HG02884 (cell line): ENCODE data around the gene RMDN2.

Experiments
- ATAC-seq: cut with Tn5 transposase; IDR thresholded peaks from one replicate; pipeline ENCODE4 v1.9.1; 2021; ENCODE audit warnings: mild to moderate bottlenecking, moderate library complexity; ENCODE audit not compliant: unreplicated experiment

The RMDN2 gene, protein sequence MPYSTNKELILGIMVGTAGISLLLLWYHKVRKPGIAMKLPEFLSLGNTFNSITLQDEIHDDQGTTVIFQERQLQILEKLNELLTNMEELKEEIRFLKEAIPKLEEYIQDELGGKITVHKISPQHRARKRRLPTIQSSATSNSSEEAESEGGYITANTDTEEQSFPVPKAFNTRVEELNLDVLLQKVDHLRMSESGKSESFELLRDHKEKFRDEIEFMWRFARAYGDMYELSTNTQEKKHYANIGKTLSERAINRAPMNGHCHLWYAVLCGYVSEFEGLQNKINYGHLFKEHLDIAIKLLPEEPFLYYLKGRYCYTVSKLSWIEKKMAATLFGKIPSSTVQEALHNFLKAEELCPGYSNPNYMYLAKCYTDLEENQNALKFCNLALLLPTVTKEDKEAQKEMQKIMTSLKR

DNA sequence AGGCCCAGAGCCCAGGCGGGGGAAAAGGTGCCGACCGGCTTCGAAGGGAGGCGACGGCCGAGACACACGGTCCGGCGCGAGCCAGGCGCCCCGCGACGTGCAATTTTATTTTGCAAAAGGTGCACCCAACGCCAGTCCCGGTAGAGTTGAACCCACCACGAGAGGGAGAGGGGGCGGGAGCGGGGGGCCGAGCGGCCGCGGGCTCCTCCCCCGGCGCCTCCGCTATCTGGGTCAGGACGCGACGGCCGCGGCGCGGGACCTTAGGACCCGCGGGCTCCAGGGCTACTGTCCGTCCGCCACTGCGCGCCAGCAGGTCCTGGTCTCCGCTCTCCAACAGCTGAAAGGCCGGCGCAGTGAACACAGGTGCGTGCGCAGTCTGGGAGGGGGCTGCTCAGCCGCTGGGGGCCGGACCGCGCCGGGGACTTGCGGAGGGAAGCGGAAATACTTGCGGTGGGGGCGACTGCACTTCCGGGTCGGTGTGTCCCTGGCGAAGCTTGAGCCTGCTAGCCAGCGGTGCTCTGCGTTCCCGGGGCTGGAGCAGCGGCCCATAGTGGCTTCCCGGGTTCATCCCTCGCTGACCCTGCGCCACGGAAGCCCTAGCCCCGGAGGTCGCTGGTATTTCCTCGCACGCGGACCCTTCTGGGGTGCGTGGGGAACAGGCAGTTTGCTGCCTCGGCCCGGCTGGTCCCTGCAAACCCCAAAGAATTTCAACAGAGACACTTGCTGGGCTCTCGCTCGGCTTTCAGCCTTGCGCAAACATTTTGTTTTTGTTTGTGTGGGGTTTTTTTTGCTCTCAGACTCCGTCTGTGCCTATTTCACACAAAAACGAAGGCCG is at the start of gene RMDN2:
Gene RMDN2 (plus strand): TSS at position 225 of the 835 bp plus-strand sequence. CDS start 3,991 bp downstream, outside the sequence.
- peak; percentile 87 for ATAC-seq

DNA sequence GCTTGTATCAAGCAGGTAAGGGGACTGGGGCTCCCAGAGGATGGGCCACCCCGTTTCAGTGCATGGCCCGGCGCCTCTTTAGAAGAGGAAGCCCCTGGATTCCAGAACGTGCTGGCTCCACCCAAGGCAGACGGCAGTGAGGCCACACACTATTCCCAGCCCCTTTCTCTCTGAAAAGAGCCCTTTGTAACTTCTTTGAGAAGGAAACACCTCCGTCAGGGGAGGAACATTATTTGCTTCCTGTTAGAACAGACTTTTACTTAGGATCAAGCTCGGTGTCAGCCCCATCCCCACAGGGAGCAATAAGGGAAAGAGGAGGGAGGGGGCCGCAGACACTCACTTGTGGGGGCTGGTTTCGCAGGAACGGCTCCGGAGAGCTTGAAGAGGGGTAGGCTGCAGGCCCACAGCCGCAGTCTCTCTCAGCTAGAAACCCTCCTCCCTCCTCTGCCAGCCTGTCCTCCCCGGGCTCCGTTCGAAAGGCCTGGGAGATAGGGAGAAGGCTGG is 49.6 kb upstream of the RMDN2 start:
- ATAC-seq, result no peak

DNA sequence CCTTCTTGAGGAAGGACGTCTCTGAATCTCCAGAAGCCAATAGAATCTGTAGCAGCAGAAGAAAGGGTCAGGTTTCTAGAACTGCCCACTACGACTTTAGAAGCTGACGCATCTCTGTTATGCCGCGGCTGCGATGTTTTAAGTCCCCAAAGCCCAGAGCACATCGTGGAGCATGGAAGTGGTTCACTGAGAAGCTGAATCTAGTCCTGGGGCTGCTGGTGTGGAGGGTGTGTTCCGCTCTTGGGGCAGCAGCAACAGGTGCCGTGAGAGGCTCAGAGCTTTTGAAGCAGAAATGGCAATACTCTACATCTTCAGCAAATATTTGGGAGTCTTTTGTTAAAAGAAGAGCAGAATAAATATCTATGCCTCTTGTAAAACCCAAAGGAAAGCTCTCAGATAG is 48.9 kb upstream of the RMDN2 start:
- no peak for ATAC-seq

DNA sequence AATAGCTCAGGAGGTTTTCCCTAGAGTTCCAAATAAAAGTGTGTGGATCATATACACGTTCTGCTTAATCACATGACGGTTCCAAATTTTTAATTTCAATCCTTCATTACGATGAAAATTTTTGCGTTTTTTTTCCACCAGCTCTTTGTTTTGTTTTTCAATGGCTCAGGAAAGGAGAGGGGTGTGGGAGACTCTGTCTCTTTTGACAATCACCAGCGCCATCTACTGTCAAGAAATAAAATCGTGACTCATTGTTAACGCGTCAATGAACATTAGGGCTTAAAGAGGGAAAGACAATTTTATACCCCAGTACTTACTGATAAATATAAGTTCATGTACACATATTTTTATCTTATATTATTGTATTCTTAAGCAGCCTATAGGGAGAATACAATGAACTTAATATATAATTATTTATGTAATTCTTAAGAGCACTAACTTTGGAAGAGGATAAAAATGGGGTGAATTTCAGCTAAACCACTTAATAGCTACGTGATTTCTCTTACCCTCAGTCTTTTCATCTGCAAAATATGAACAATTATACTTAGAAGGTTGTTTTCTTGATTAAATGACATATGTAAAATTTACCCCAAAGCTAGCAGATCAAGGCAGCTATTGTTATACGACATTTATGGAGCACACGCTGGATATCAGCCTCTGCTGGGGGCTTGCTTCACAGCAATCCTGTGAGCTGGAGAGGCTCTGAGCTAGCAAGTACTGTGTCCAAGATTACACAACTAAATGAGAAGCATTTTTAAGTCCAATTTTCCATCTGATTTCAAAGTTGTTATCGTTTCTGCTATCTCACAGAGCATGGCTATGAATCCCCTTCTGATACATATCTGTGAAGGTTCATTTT is 47.4 kb upstream of the RMDN2 start:
- no peak for ATAC-seq

DNA sequence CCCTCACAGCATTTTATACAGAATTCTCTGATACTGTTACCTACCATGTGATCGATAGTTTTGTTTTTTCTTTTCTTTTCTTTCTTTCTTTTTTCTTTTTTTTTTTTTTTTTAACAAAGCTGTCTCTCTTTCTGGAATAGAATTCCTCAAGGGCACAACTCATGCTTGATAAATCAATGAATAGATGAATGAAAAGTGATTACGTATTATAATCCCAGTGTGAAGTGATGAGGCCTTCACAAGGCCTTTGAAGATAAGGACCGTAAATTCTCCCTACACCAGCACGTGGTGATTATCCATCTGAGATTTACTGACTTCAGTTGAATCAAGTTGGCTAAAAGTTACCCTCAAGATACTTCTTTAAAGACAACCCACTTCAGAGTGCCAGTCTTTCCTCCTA is 46.6 kb upstream of the RMDN2 start:
- ATAC-seq, result no peak

DNA sequence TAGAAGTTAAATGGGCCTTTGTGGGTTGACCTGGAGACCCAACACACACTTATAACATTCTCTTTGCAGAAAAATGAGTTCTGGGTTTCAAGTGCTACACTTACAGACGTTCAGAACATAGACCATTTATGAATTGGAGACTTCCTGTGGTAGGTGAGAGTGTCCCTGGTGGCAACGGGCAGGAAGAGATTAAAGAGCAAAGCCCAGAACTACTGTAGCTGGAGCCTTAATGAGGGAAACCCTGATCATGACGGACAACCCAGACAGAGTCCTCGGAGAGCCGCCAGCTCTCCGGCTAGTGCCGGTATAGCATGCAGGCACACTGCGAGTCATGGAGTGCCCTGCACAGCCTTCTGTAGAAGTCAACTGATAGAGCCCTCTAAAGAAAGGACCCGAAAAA is 44.5 kb upstream of the RMDN2 start:
- ATAC-seq, result no peak

DNA sequence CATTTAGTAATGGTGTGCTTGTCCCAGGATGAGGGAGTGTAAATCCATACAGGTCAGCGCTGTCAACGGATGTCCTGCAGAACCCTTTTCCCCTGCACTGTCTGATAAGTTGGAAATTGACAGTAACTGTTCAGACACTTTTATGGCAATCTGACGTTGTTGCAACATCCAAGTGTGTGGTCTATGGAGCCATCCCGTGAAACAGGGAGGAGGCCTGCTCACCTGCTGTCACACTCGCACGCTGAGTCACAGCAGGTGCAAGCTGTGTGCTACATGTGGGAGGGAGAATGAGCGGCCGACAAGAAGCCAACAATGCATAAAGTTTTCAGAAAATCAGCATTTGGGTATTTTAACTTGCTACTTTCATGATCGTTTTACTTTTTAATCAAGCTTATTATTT is 43.7 kb upstream of the RMDN2 start:
- ATAC-seq, result no peak

DNA sequence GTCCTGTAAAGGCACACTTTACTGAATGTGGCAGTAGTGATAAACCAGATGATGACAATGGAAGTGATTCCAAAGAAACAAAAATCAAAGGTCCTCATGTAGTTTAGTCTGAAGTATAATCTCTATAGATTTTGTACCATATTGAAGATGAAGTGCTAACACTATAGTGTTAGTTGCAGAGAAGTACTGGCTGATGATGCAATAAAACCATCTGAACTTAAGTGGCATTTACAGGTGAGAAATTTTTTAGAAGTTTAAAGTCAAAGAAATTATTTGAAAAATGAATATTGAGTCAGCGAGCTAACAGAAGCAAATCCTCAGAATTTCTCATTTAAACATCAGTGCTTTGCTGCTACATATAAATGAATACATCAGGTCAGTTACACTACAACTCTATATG is 43.1 kb upstream of the RMDN2 start:
- ATAC-seq, result no peak

DNA sequence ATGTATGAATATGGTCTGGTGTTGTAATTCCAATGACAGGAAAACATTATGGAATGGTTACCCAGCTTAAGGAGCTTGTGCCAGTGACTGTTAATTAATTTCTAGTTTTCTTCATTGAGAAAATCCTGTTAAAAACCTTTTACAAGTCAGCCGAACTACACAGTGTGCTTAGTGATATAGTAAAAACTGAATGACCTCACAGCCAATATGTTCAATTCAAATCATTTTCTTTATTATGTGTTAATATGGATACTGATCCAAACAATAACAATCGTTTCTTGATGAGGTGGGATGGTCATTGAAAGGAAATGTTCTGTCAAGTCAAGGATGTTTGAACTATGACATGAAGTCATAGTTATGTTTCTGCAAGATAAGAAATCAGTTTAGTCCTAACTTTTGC is 41.6 kb upstream of the RMDN2 start:
- no peak for ATAC-seq

DNA sequence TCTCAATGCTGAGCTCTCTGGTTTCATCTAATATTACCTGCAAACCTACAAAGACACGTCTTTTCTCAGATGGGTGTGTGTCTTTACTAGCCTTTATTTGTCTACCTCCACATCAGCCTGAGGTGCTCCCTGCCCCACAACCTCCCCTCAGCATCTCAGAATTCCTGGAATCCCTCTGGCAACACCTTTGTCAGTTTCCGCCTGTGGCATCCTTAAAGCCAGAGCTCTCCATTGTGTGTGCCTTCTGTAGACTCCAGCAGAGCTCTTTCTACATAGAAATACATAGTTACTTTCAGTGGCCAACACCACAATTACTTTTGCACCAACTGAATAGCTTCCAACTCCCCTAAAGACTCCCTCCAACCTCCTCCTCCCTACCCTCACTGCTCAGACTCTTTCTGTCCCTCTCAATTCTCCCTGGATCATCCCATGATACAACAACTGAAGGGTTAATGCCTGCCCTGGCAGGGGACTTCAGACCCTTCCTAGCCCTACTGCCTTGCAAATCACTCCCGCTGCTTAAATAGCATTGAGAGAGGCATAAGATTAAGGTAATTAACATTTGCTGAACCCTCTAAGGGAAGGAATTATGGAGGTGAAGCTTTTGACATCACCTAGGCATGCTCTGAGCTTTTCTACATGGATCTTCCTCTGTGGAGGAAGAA is 39.6 kb upstream of the RMDN2 start:
- ATAC-seq, result no peak

DNA sequence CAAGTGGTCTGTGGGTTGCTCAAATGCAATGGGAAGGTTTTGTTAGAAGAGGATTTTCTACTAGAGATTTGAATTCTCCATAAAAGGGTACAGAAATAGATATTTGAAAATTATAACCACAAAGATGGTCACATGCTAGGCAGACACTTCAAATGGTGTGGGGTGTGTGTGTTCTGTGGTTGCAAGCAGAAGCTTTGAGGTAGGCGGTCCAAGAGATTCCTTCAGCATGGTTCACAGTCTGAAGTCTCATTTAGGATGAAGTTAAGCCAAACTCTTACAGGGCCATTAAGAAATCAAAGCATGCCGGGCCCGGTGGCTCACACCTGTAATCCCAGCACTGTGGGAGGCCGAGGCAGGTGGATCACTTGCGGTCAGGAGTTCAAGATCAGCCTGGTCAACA is 38.3 kb upstream of the RMDN2 start:
- ATAC-seq, result no peak

DNA sequence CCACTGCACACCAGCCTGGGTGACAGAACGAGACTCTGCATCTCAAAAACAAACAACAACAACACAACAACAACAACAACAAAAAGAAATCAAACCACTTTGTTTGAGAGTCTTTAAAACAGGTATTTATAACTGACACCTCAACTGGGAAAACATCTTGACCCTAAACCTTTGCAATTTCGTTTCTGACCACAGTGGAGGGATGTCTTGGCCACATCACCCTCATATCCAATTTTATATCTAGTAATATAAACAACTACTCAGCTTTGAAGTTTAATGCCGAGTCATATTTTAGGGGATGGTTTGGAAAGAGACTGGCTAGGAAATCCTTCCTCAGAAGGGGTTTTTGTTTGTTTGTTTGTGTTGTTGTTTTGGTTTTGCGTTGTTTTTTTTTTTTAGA is 37.8 kb upstream of the RMDN2 start:
- no peak for ATAC-seq

DNA sequence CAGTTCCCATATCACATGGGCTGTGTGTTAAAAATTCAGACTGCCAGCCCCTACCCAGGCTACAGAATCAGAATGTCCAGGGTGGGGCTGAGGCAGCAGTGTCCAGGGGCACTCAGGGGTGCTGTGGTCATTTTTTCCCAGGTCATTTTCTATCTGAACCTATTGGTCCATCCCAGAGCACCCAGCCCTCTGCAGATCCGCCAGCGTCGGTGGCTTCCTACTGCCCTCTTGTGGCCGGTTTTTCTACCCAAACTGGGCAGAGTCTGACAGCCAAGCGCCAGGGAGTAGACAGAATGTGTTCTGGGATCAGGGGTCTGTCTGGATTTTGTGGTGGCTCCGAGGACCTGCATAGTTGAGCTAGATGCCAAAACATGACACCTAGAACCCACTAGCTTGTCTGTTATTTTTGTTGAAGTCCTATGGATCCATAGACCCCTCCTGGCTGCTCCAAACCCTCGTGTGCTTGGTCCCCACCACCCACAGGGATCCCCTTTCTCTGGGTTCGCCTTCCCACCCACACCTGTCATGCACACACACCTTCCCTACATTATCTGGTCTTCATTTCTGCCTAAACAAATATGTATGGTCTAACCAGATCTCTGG is 34.1 kb upstream of the RMDN2 start:
- ATAC-seq, result no peak

DNA sequence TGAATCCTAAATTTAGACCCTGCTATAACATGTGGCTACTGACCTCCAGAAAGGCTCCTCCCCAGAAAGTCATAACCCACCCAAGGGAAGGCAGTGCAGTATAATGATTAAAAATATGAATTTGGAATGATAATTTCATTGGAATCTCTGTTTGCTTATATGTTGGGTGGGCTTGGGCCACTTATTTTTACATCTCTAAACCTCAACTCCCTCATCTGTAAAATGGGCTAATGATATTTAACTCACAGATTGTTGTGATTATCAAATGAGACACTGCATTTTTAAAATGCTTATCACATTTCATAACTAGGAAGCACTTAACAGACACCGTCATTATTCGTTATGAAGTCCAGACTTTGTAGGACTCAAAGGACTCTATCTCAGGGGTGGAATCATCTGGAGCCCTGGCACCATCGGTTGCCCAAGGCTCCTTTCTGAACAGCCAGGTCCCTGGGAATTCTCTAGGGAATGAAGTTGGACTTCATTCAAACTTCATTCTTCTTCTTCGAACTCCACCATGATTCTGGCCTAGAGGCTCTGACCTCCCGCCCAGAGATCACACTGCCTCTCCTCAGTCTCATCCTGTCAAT is 33.1 kb upstream of the RMDN2 start:
- no peak for ATAC-seq

DNA sequence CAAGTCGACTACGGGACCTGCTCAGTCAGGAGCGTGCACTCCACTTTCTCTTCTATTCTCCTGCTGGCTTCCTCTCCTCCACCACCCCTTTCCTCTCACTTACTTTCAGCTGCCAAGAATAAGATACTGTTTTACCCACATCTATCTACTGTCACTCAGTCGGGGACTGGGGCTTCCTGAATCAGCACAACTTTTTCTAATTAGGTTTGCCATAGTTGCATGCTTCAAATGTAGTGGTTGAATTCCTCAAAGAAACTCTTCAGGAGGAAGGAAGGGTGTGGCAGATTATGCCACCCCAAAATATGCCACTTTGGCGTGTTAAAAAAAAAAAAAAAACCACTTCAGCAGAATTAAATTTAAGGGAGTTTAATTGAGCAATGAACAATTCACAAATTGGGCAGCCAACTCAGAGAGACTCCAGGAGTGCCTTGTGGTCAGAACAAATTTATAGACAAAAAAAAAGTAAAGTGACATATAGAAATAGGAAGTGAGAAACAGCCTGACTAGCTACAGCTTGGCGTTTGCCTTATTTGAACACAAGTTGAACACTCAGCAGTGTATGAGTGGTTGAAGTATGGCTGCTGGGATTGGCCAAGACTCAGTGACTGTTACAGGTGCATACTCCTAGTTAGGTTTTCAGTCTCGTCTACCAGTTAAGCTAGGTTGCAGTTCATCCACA is 32.5 kb upstream of the RMDN2 start:
- peak; percentile 67 for ATAC-seq

DNA sequence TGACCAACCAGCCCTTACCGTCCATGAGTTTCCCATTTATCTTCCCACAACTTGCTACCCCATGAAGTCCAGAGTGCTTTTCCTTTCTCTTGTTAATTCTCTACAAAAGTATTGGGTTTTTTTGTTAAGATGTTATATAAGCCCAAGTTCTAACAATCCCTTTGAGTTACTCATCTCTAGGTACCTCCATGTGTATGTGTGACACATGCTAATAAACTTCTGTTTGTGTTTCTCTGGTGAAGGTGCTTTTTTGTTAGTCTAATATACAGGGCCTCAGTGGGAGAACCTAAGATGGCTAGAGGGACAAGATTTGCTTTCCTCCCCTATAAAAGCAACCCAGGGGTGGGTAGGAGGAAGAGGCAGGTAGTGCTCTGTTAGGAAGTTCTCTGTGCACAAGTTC is 31.8 kb upstream of the RMDN2 start:
- no peak for ATAC-seq

DNA sequence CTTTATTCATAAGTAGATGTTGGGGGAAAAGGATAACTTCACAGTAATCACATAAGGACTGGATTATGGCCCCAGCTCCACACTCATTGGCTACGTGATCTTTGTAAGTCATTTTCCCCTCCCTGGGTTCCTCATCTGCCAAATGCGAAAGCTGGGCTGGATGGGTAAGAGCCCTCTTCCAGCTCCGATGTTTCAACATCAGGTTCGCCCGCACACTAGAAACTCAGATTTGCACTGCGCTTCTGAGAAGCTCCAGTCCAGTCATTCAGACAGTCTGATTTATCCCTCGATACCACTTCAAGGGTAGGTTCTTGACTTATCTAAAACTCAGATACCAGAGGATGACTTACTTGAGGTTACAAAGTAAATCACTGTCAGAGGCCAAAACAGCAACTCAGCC is 31.0 kb upstream of the RMDN2 start:
- no peak for ATAC-seq

DNA sequence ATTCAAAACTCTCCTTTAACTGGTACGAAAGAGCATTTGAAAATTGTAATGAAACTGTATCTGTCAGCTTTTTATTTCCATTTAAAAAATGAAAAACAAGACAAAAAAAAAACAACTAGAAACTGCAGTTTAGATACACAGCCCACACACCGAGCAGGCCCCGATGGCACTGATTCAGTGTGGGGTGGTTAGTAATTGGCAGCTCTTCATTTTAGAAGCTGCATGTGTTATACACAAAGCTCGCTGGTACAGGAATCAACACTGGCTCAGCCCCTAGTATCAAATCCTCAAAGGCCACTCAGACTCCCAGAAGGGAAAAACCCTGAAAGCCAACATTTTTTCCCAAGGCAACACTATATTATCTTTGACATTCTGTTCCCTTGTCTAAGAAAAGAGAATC is 30.5 kb upstream of the RMDN2 start:
- no peak for ATAC-seq

DNA sequence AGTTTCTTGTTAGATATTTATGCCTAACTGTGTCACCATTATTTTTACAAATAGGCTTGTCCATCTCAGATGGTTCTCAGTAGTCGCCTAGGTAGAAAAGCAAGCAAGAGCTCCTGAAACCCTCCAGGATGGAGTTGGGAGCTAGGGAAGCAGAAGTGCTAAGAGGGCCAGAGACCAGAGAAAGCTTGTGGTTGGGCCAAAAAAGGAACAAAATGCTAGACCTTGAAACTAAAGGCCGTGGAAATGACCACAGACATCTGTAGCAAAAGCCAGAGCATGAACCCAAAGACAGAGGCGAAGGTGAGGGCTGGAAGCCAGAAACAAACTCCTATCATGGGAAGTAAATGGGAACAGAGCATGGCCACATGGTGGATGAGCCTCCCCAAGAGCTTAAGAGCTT is 29.9 kb upstream of the RMDN2 start:
- ATAC-seq, result no peak
